HepG2 (cell line): ENCODE data around the gene SLC35D2. TPM values are rescaled to one million over a fixed set of nuclear protein-coding genes. Genes with fewer than 3 reads are reported as not detected.

Source experiments
- ATAD3A ChIP-seq: sonication (generic); formaldehyde crosslinking; IDR thresholded peaks from 2 replicates; pipeline ENCODE4 v1.4.0; 2020; ENCODE audit warnings: missing genetic modification reagents
- ATF1 ChIP-seq: IDR thresholded peaks from 2 replicates; pipeline ENCODE4 v1.6.1; 2016; ENCODE audit warnings: mild to moderate bottlenecking, control low read depth
- BCL6 ChIP-seq: IDR thresholded peaks from 2 replicates; pipeline ENCODE4 v1.6.1; 2016; ENCODE audit warnings: missing genetic modification reagents, missing compliant biosample characterization
- EP300 ChIP-seq, 3 experiments: sonication (generic) in 1 of 3; formaldehyde crosslinking in 1 of 3; IDR thresholded peaks; 2 replicates each; pipeline versions ENCODE4 v1.5.1 to v1.6.1; 2011 to 2020; ENCODE audit warnings: low read depth in 2 of 3, low read length in 2 of 3, borderline replicate concordance in 1 of 3, improper control_type of control experiment in 1 of 3, mild to moderate bottlenecking in 1 of 3, missing genetic modification reagents in 1 of 3, moderate library complexity in 1 of 3
- PHF8 ChIP-seq: sonication (generic); formaldehyde crosslinking; IDR thresholded peaks from 2 replicates; pipeline ENCODE4 v1.5.0; 2020; ENCODE audit warnings: missing genetic modification reagents
- PPARG ChIP-seq: conservative IDR thresholded peaks from 2 replicates; pipeline ENCODE4 v1.6.1; 2016; ENCODE audit warnings: missing biosample characterization, missing genetic modification reagents
- RBAK ChIP-seq: sonication (generic); formaldehyde crosslinking; IDR thresholded peaks from 2 replicates; pipeline ENCODE4 v1.5.1; 2020; ENCODE audit warnings: mild to moderate bottlenecking, missing genetic modification reagents
- RNF2 ChIP-seq: fragments of 450-650 bp; conservative IDR thresholded peaks from 2 replicates; pipeline ENCODE4 v1.6.1; 2016; ENCODE audit warnings: low read depth
- SOX6 ChIP-seq, 2 experiments: fragments of 450-650 bp in 1 of 2; sonication (generic) in 1 of 2; formaldehyde crosslinking in 1 of 2; IDR thresholded peaks; 2 replicates each; pipeline versions ENCODE4 v1.4.0 to v1.6.1; 2017 to 2020; ENCODE audit warnings: antibody characterized with exemption in 1 of 2, mild to moderate bottlenecking in 1 of 2, missing genetic modification reagents in 1 of 2
- SPEN ChIP-seq: sonication (generic); formaldehyde crosslinking; IDR thresholded peaks from 2 replicates; pipeline ENCODE4 v1.5.1; 2020; ENCODE audit warnings: low read depth, mild to moderate bottlenecking, missing genetic modification reagents
- ZNF160 ChIP-seq: sonication (generic); formaldehyde crosslinking; IDR thresholded peaks from 2 replicates; pipeline ENCODE4 v1.8.0; 2022; ENCODE audit warnings: mild to moderate bottlenecking, inconsistent platforms, missing genetic modification reagents
- ZNF816 ChIP-seq: sonication (generic); formaldehyde crosslinking; IDR thresholded peaks from 2 replicates; pipeline ENCODE4 v1.8.0; 2022; ENCODE audit warnings: missing genetic modification reagents, mild to moderate bottlenecking, borderline replicate concordance
- polyA plus RNA-seq, 8 experiments: library from polyadenylated mRNA; depleted of rRNA in 3 of 8; stranded (reverse) in 7 of 8; unstranded in 1 of 8; fragments of >200 nt; fragmentation: Illumina TruSeq in 4 of 8; extraction: Trizol in 4 of 8; gene quantifications; 2 replicates each; pipeline versions ENCODE4 v1.2.1 to v1.2.3, GENCODE V29; 2011 to 2016; ENCODE audit warnings: low read depth in 4 of 8, missing spikeins in 1 of 8, mixed read lengths in 1 of 8; ENCODE audit not compliant: insufficient read depth in 1 of 8
- total RNA-seq, 5 experiments: library from RNA; depleted of rRNA; stranded (reverse); fragments of >200 nt; fragmentation: Illumina TruSeq; extraction: Trizol; gene quantifications; 2 replicates each; pipeline ENCODE4 v1.2.3, GENCODE V29; 2016; ENCODE audit warnings: low read depth in 1 of 5
- TF ChIP-seq, protein P1 (sequence below): IDR thresholded peaks from 2 replicates; pipeline ENCODE4 v1.6.1; 2016
- TF ChIP-seq, protein P2 (sequence below): sonication (generic); formaldehyde crosslinking; IDR thresholded peaks from 2 replicates; pipeline ENCODE4 v1.8.1; 2023; ENCODE audit warnings: mild to moderate bottlenecking, missing genetic modification reagents
- TF ChIP-seq, protein P3 (sequence below): IDR thresholded peaks from 2 replicates; pipeline ENCODE4 v1.6.1; 2012; ENCODE audit warnings: low read depth, low read length, improper control_type of control experiment
- TF ChIP-seq, protein P4 (sequence below): sonication (generic); formaldehyde crosslinking; IDR thresholded peaks from 2 replicates; pipeline ENCODE4 v1.4.0; 2020; ENCODE audit warnings: missing genetic modification reagents, mild to moderate bottlenecking, borderline replicate concordance
- TF ChIP-seq, protein P5 (sequence below): sonication (generic); formaldehyde crosslinking; conservative IDR thresholded peaks from 2 replicates; pipeline ENCODE4 v1.8.0; 2022; ENCODE audit warnings: missing genetic modification reagents

SLC35D2 gene
- total and polyA plus RNA-seq, 2 of the 13 experiments (the other 11 are each of a cell fraction or from before 2014, with no cell fraction given) = 96.2 to 103 TPM

GRCh38 chr9:96376891-96377874, 6.3 kb downstream of the SLC35D2 start (continued):
- TF ChIP-seq, protein P1, sequence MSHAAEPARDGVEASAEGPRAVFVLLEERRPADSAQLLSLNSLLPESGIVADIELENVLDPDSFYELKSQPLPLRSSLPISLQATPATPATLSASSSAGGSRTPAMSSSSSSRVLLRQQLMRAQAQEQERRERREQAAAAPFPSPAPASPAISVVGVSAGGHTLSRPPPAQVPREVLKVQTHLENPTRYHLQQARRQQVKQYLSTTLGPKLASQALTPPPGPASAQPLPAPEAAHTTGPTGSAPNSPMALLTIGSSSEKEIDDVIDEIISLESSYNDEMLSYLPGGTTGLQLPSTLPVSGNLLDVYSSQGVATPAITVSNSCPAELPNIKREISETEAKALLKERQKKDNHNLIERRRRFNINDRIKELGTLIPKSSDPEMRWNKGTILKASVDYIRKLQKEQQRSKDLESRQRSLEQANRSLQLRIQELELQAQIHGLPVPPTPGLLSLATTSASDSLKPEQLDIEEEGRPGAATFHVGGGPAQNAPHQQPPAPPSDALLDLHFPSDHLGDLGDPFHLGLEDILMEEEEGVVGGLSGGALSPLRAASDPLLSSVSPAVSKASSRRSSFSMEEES (CRISPR knock-in tag) = no peak
- TF ChIP-seq ZNF816 (CRISPR knock-in tag) (no peak), ATAD3A (CRISPR knock-in tag) (no peak), EP300 (IDR thresholded peaks at IDR 0.05; ENCODE audit: low read depth in 2 of 2, low read length in 2 of 2) (0 out of 4 replicates have a peak, but pooled peaks of 1 of the 2 experiments have one; percentile 23), EP300 (CRISPR knock-in tag; IDR thresholded peaks at IDR 0.05; ENCODE audit: borderline replicate concordance) (no peak), RBAK (CRISPR knock-in tag) (no peak), SPEN (no peak), ATF1 (CRISPR knock-in tag) (no peak), ZNF160 (no peak), RNF2 (no peak), SOX6 (IDR thresholded peaks at IDR 0.05) (no peak), SOX6 (CRISPR knock-in tag; IDR thresholded peaks at IDR 0.05) (peak; percentile 34; the same call in 1 of the 2 replicates), PPARG (CRISPR knock-in tag) (no peak), BCL6 (CRISPR knock-in tag) (no peak), PHF8 (CRISPR knock-in tag) (peak; percentile 26; the same call in 1 of the 2 replicates)
- TF ChIP-seq, protein P2, sequence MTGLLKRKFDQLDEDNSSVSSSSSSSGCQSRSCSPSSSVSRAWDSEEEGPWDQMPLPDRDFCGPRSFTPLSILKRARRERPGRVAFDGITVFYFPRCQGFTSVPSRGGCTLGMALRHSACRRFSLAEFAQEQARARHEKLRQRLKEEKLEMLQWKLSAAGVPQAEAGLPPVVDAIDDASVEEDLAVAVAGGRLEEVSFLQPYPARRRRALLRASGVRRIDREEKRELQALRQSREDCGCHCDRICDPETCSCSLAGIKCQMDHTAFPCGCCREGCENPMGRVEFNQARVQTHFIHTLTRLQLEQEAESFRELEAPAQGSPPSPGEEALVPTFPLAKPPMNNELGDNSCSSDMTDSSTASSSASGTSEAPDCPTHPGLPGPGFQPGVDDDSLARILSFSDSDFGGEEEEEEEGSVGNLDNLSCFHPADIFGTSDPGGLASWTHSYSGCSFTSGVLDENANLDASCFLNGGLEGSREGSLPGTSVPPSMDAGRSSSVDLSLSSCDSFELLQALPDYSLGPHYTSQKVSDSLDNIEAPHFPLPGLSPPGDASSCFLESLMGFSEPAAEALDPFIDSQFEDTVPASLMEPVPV (CRISPR knock-in tag) = no peak
- TF ChIP-seq, protein P3, sequence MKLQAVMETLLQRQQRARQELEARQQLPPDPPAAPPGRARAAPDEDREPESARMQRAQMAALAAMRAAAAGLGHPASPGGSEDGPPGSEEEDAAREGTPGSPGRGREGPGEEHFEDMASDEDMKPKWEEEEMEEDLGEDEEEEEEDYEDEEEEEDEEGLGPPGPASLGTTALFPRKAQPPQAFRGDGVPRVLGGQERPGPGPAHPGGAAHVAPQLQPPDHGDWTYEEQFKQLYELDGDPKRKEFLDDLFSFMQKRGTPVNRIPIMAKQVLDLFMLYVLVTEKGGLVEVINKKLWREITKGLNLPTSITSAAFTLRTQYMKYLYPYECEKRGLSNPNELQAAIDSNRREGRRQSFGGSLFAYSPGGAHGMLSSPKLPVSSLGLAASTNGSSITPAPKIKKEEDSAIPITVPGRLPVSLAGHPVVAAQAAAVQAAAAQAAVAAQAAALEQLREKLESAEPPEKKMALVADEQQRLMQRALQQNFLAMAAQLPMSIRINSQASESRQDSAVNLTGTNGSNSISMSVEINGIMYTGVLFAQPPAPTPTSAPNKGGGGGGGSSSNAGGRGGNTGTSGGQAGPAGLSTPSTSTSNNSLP = 0 out of 2 replicates have a peak, but pooled peaks have one; percentile 10
- TF ChIP-seq, protein P4, sequence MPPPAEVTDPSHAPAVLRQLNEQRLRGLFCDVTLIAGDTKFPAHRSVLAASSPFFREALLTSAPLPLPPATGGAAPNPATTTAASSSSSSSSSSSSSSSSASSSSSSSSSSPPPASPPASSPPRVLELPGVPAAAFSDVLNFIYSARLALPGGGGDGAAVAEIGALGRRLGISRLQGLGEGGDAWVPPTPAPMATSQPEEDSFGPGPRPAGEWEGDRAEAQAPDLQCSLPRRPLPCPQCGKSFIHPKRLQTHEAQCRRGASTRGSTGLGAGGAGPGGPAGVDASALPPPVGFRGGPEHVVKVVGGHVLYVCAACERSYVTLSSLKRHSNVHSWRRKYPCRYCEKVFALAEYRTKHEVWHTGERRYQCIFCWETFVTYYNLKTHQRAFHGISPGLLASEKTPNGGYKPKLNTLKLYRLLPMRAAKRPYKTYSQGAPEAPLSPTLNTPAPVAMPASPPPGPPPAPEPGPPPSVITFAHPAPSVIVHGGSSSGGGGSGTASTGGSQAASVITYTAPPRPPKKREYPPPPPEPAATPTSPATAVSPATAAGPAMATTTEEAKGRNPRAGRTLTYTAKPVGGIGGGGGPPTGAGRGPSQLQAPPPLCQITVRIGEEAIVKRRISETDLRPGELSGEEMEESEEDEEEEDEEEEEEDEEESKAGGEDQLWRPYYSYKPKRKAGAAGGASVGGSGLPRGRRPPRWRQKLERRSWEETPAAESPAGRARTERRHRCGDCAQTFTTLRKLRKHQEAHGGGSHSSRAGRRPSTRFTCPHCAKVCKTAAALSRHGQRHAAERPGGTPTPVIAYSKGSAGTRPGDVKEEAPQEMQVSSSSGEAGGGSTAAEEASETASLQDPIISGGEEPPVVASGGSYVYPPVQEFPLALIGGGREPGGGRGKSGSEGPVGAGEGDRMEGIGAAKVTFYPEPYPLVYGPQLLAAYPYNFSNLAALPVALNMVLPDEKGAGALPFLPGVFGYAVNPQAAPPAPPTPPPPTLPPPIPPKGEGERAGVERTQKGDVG (CRISPR knock-in tag) = no peak
- TF ChIP-seq, protein P5, sequence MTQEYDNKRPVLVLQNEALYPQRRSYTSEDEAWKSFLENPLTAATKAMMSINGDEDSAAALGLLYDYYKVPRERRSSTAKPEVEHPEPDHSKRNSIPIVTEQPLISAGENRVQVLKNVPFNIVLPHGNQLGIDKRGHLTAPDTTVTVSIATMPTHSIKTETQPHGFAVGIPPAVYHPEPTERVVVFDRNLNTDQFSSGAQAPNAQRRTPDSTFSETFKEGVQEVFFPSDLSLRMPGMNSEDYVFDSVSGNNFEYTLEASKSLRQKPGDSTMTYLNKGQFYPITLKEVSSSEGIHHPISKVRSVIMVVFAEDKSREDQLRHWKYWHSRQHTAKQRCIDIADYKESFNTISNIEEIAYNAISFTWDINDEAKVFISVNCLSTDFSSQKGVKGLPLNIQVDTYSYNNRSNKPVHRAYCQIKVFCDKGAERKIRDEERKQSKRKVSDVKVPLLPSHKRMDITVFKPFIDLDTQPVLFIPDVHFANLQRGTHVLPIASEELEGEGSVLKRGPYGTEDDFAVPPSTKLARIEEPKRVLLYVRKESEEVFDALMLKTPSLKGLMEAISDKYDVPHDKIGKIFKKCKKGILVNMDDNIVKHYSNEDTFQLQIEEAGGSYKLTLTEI (CRISPR knock-in tag) = no peak
